ENCODE data around the gene COPG1. TPM values are rescaled to one million over a fixed set of nuclear protein-coding genes. Genes with fewer than 3 reads are reported as not detected.

The COPG1 gene
- total and polyA plus RNA-seq, 2 of the 13 experiments (the other 11 are each of a cell fraction or from before 2014, with no cell fraction given), result 98.6 to 166 TPM

- no peak for TF ChIP-seq ZNF609 (CRISPR knock-in tag; IDR thresholded peaks at IDR 0.05; ENCODE audit: borderline replicate concordance)
- no peak for TF ChIP-seq HMG20B (CRISPR knock-in tag; conservative IDR thresholded peaks at IDR 0.05)
- TF ChIP-seq AGO2 (optimal IDR thresholded peaks at IDR 0.05; ENCODE audit: low read depth, low read length), result peak; percentile 93
- TF ChIP-seq, protein P1, sequence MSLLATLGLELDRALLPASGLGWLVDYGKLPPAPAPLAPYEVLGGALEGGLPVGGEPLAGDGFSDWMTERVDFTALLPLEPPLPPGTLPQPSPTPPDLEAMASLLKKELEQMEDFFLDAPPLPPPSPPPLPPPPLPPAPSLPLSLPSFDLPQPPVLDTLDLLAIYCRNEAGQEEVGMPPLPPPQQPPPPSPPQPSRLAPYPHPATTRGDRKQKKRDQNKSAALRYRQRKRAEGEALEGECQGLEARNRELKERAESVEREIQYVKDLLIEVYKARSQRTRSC (CRISPR knock-in tag; IDR thresholded peaks at IDR 0.05; ENCODE audit: low read depth), result peak; percentile 32; the same call in 1 of the 2 replicates
- TF ChIP-seq DNMT3B (CRISPR knock-in tag; conservative IDR thresholded peaks at IDR 0.05), result no peak
- TF ChIP-seq PHB2 (IDR thresholded peaks at IDR 0.05; ENCODE audit: partially characterized antibody), result no peak
- TF ChIP-seq, protein P2, sequence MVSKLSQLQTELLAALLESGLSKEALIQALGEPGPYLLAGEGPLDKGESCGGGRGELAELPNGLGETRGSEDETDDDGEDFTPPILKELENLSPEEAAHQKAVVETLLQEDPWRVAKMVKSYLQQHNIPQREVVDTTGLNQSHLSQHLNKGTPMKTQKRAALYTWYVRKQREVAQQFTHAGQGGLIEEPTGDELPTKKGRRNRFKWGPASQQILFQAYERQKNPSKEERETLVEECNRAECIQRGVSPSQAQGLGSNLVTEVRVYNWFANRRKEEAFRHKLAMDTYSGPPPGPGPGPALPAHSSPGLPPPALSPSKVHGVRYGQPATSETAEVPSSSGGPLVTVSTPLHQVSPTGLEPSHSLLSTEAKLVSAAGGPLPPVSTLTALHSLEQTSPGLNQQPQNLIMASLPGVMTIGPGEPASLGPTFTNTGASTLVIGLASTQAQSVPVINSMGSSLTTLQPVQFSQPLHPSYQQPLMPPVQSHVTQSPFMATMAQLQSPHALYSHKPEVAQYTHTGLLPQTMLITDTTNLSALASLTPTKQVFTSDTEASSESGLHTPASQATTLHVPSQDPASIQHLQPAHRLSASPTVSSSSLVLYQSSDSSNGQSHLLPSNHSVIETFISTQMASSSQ (IDR thresholded peaks at IDR 0.05; ENCODE audit: low read depth), result no peak
- TF ChIP-seq, protein P2 (CRISPR knock-in tag; IDR thresholded peaks at IDR 0.05; ENCODE audit: borderline replicate concordance), result peak; percentile 13; the same call in 1 of the 2 replicates
- TF ChIP-seq NCOR1 (IDR thresholded peaks at IDR 0.05; ENCODE audit: borderline replicate concordance, low read length), result no peak
- TF ChIP-seq SAP130 (CRISPR knock-in tag; IDR thresholded peaks at IDR 0.05; ENCODE audit: low read depth), result peak; percentile 84
- 0 out of 2 replicates have a peak, but pooled peaks have one; percentile 34 for TF ChIP-seq JUN (CRISPR knock-in tag; IDR thresholded peaks at IDR 0.05)
- TF ChIP-seq ZNF878 (CRISPR knock-in tag; IDR thresholded peaks at IDR 0.05), result no peak
- TF ChIP-seq, protein P3, sequence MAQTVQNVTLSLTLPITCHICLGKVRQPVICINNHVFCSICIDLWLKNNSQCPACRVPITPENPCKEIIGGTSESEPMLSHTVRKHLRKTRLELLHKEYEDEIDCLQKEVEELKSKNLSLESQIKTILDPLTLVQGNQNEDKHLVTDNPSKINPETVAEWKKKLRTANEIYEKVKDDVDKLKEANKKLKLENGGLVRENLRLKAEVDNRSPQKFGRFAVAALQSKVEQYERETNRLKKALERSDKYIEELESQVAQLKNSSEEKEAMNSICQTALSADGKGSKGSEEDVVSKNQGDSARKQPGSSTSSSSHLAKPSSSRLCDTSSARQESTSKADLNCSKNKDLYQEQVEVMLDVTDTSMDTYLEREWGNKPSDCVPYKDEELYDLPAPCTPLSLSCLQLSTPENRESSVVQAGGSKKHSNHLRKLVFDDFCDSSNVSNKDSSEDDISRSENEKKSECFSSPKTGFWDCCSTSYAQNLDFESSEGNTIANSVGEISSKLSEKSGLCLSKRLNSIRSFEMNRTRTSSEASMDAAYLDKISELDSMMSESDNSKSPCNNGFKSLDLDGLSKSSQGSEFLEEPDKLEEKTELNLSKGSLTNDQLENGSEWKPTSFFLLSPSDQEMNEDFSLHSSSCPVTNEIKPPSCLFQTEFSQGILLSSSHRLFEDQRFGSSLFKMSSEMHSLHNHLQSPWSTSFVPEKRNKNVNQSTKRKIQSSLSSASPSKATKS (CRISPR knock-in tag; IDR thresholded peaks at IDR 0.05), result no peak
- peak; percentile 80 for TF ChIP-seq ZFY (CRISPR knock-in tag; IDR thresholded peaks at IDR 0.05)
- TF ChIP-seq ZBTB20 (CRISPR knock-in tag; IDR thresholded peaks at IDR 0.05; ENCODE audit: borderline replicate concordance, low read depth), result no peak
- TF ChIP-seq FOSL1 (CRISPR knock-in tag; IDR thresholded peaks at IDR 0.05; ENCODE audit: borderline replicate concordance), result no peak
- no peak for TF ChIP-seq RBAK (CRISPR knock-in tag; IDR thresholded peaks at IDR 0.05)
- no peak for TF ChIP-seq FOSL2 (CRISPR knock-in tag; IDR thresholded peaks at IDR 0.05)
Measured at GRCh38 chr3:129314386-129315222, 65.2 kb downstream of the COPG1 start (continued).
